ENCODE measurements around the gene RNF150. TPM values are rescaled to one million over a fixed set of nuclear protein-coding genes. Genes with fewer than 3 reads are reported as not detected.
A peak's percentile ranks its signal among the peaks of the same experiment; 100 is the strongest.

The RNF150 gene
- total and polyA plus RNA-seq, 2 of the 8 experiments (the other 6 are each of a cell fraction or from before 2014, with no cell fraction given): 3.4 to 4.8 TPM

GRCh38 chr4:140857111-140857510 is 276.2 kb downstream of the RNF150 start:
- POLR2A ChIA-PET (ENCODE audit: partially characterized antibody): no interaction called here
- H4K91ac ChIP-seq (replicated peaks; ENCODE audit: insufficient read length, low read length): no peak overlapping the region
- H3K4me3 ChIP-seq (ENCODE audit: extremely low read depth in 1 of 4, insufficient read depth in 2 of 4, low read depth in 3 of 4, low read length in 4 of 4): no peak overlapping the region
- no peak overlapping the region for H3K23ac ChIP-seq (ENCODE audit: insufficient read length)
- no peak overlapping the region for H3K27ac ChIP-seq (ENCODE audit: low read depth, low read length)
- H3K36me3 ChIP-seq (ENCODE audit: control insufficient read depth in 2 of 4, insufficient read depth in 4 of 4, low read length in 3 of 4): no peaks in the 10 kb centered on the region
- H2AK5ac ChIP-seq (ENCODE audit: low read depth, low read length): no peak overlapping the region
- no peak overlapping the region for H4K5ac ChIP-seq (ENCODE audit: insufficient read length, low read depth, low read length)
- no peak overlapping the region for H4K8ac ChIP-seq (ENCODE audit: extremely low read depth, insufficient read depth, low read length)
- H3K4me1 ChIP-seq (replicated peaks in 1 of 4; ENCODE audit: control insufficient read depth in 3 of 4, insufficient read depth in 4 of 4, low read length in 3 of 4): peaks cover 0 to 5% (median 2%) of the 10 kb centered on the region in 4 experiments; a peak in 2 of 7 replicates
- no peak overlapping the region for H3K4me2 ChIP-seq (ENCODE audit: insufficient read depth in 1 of 2, low read depth in 2 of 2, low read length in 2 of 2)
- FAIRE-seq (no peak), DNase-seq (ENCODE audit: low read depth in 1 of 2, low spot score in 2 of 2) (no peak)
- CTCF ChIA-PET (ENCODE audit: partially characterized antibody): interaction anchor here (0.6 to 5.9 kb wide), 6 partner anchors 28 to 497 kb away, joined by 3 to 68 read pairs (median 6); partner anchors contain the start of gene RNF150
- H2BK20ac ChIP-seq (ENCODE audit: low read length): no peak overlapping the region
- no peak overlapping the region for H2BK120ac ChIP-seq (replicated peaks; ENCODE audit: low read depth, low read length)
- H2BK5ac ChIP-seq (ENCODE audit: low read depth, low read length): no peak overlapping the region
- H3K79me1 ChIP-seq (ENCODE audit: low read depth, low read length): no peaks in the 10 kb centered on the region
- 92% methylated on average over 2 of the region's 2 CpGs; no CpG with 5 or more reads in 1 of the 2 experiments for WGBS, 2 experiments (ENCODE audit: extremely low coverage in 1 of 2, insufficient coverage in 1 of 2, insufficient read length in 1 of 2, insufficient replicate concordance in 2 of 2, low coverage in 1 of 2, low lambda C conversion rate in 2 of 2, missing lambda C conversion rate in 1 of 2)
- no peak overlapping the region for H3K14ac ChIP-seq (ENCODE audit: insufficient read length)
- no peak overlapping the region for H2BK12ac ChIP-seq (ENCODE audit: low read depth, low read length)
- peak overlapping the region; percentile 33; the same call in 1 of the 2 replicates for H2AFZ ChIP-seq (ENCODE audit: low read length)
- H3K27me3 ChIP-seq (replicated peaks in 1 of 4; ENCODE audit: control insufficient read depth in 3 of 4, extremely low read depth in 1 of 4, insufficient read depth in 3 of 4, low read length in 3 of 4): no peaks in the 10 kb centered on the region
- H3K79me2 ChIP-seq (ENCODE audit: control insufficient read depth in 1 of 2, insufficient read depth in 2 of 2, low read length in 2 of 2): no peaks in the 10 kb centered on the region
- H2BK15ac ChIP-seq (ENCODE audit: low read length): peak overlapping the region; percentile 65; the same call in 1 of the 2 replicates
- H3K18ac ChIP-seq (ENCODE audit: extremely low read depth, low read length): no peak overlapping the region
- no peaks in the 10 kb centered on the region for H3K9me3 ChIP-seq (ENCODE audit: insufficient read depth in 2 of 2, low read depth in 1 of 2, low read length in 1 of 2)
- no peak overlapping the region for H3K56ac ChIP-seq (replicated peaks; ENCODE audit: insufficient read length, low read depth, low read length)
- H4K20me1 ChIP-seq (replicated peaks in 1 of 2; ENCODE audit: control insufficient read depth in 1 of 2, insufficient read depth in 2 of 2, low read length in 2 of 2): no peaks in the 10 kb centered on the region
- no peak overlapping the region for H3K4ac ChIP-seq (replicated peaks; ENCODE audit: insufficient read length, low read depth, low read length)
- H3K23me2 ChIP-seq (ENCODE audit: low read depth, low read length): no peaks in the 10 kb centered on the region
- no peak overlapping the region for H3K9ac ChIP-seq (replicated peaks in 1 of 4; ENCODE audit: extremely low read depth in 1 of 4, low read depth in 3 of 4, low read length in 3 of 4)
- no peak for TF ChIP-seq RNF2 (IDR thresholded peaks at IDR 0.05; ENCODE audit: borderline replicate concordance, low read depth, low read length, missing control alignments, poor library complexity, severe bottlenecking)
- no peak for TF ChIP-seq CEBPB (IDR thresholded peaks at IDR 0.05; ENCODE audit: low read depth, low read length)
- TF ChIP-seq KDM5A (IDR thresholded peaks at IDR 0.05; ENCODE audit: low read length): no peak
- TF ChIP-seq JUN (IDR thresholded peaks at IDR 0.05; ENCODE audit: low read depth, low read length): no peak
- no peak for TF ChIP-seq ASH2L (IDR thresholded peaks at IDR 0.05; ENCODE audit: low read length)
- no peak for TF ChIP-seq SP1 (IDR thresholded peaks at IDR 0.05; ENCODE audit: low read depth, low read length)
- TF ChIP-seq CTCF (IDR thresholded peaks at IDR 0.05; ENCODE audit: control extremely low read depth in 1 of 3, insufficient read depth in 1 of 3, low read depth in 1 of 3, low read length in 3 of 3): no peak
- TF ChIP-seq NRF1 (IDR thresholded peaks at IDR 0.05; ENCODE audit: low read depth, low read length): no peak
- no peak for TF ChIP-seq HDAC6 (IDR thresholded peaks at IDR 0.05; ENCODE audit: low read depth, low read length)
- TF ChIP-seq HDAC2 (IDR thresholded peaks at IDR 0.05; ENCODE audit: borderline replicate concordance in 1 of 2, low read depth in 2 of 2, low read length in 2 of 2): no peak
- no peak for TF ChIP-seq TCF12 (IDR thresholded peaks at IDR 0.05; ENCODE audit: low read depth, low read length)
- TF ChIP-seq CHD1 (IDR thresholded peaks at IDR 0.05; ENCODE audit: low read depth, low read length): no peak

Measured in H1 (cell line).